H1 (cell line): ENCODE data around the gene GLRX5. TPM values are rescaled to one million over a fixed set of nuclear protein-coding genes. Genes with fewer than 3 reads are reported as not detected.

Source experiments
- BACH1 ChIP-seq: IDR thresholded peaks from 2 replicates; pipeline ENCODE4 v1.6.1; 2012; ENCODE audit warnings: low read length, improper control_type of control experiment
- CBX5 ChIP-seq: fragments of 300-800, 300-1000 bp; sonication (generic); IDR thresholded peaks from 2 replicates; pipeline ENCODE4 v1.7.1; 2016; ENCODE audit warnings: antibody characterized with exemption, low read length, low read depth
- NANOG ChIP-seq: IDR thresholded peaks from 2 replicates; pipeline ENCODE4 v1.6.1; 2011; ENCODE audit warnings: low read length, low read depth, mild to moderate bottlenecking, inconsistent platforms; ENCODE audit not compliant: insufficient read depth, poor library complexity, severe bottlenecking
- RBBP5 ChIP-seq: IDR thresholded peaks from 2 replicates; pipeline ENCODE4 v1.7.1; 2012; ENCODE audit warnings: low read depth, mild to moderate bottlenecking, inconsistent platforms, low read length, moderate library complexity, borderline replicate concordance
- SAP30 ChIP-seq: fragments of 300-600 bp; sonication (generic); IDR thresholded peaks from 2 replicates; pipeline ENCODE4 v1.7.1; 2012; ENCODE audit warnings: low read length, moderate library complexity, mild to moderate bottlenecking, inconsistent platforms; ENCODE audit not compliant: insufficient read depth, insufficient replicate concordance
- SIN3A ChIP-seq, 2 experiments: IDR thresholded peaks in 1 of 2; conservative IDR thresholded peaks in 1 of 2; 2 replicates each; pipeline ENCODE4 v1.6.1; 2011 to 2012; ENCODE audit warnings: low read length in 2 of 2, improper control_type of control experiment in 1 of 2, low read depth in 1 of 2, mild to moderate bottlenecking in 1 of 2
- SP1 ChIP-seq: IDR thresholded peaks from 2 replicates; pipeline ENCODE4 v1.6.1; 2011; ENCODE audit warnings: low read depth, low read length
- TAF7 ChIP-seq: optimal IDR thresholded peaks from 2 replicates; pipeline ENCODE3; 2011; ENCODE audit warnings: low read depth, mild to moderate bottlenecking, inconsistent platforms, low read length, moderate library complexity, borderline replicate concordance
- polyA plus RNA-seq, 7 experiments: library from polyadenylated mRNA; depleted of rRNA in 3 of 7; stranded (reverse) in 5 of 7; unstranded in 2 of 7; fragments of >200 nt in 5 of 7; fragments of 200-250 nt in 2 of 7; gene quantifications; 1 replicate in 5 of 7; 2 replicates in 1 of 7; 4 replicates in 1 of 7; pipeline versions ENCODE4 v1.2.1 to v1.2.3, GENCODE V29; 2011 to 2013; ENCODE audit warnings: missing spikeins in 2 of 7, mixed read lengths in 2 of 7
- total RNA-seq: library from RNA; stranded (reverse); fragmentation: NEBNext Ultra II Directional; extraction: Animal tissue kit (Norgen Biotek cat#: 25700); gene quantifications from 2 replicates; pipeline ENCODE4 v1.2.1, GENCODE V29; 2021
- TF ChIP-seq, protein P1 (sequence below): fragments of 300-600 bp; sonication (generic); IDR thresholded peaks from 2 replicates; pipeline ENCODE4 v1.7.1; 2012; ENCODE audit warnings: low read length, moderate library complexity, mild to moderate bottlenecking, inconsistent platforms; ENCODE audit not compliant: insufficient replicate concordance

Gene GLRX5
- total and polyA plus RNA-seq, 2 of the 8 experiments (the other 6 are each of a cell fraction or from before 2014, with no cell fraction given) = 70.1 to 88.8 TPM

DNA sequence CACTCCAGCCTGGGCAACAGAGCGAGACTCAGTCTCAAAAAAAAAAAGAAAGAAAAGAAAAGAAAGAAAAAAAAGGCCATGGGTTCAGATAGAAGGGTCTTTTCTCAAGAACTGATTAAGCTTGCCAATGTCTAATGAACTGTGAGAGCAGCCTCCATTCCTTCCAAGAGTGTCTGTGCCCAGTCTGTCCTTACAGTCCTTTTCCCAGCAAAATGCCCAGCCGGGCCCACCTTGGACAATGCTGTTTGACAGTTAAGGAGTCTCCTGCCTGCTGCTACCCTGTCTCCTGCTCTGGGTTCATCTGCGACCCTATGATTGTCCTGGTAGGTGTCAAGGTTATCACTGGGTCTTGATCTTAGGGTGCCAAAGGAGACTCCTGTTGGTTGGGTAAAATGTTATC lies 39.8 kb upstream of the GLRX5 start (continued):
- TF ChIP-seq, protein P1, sequence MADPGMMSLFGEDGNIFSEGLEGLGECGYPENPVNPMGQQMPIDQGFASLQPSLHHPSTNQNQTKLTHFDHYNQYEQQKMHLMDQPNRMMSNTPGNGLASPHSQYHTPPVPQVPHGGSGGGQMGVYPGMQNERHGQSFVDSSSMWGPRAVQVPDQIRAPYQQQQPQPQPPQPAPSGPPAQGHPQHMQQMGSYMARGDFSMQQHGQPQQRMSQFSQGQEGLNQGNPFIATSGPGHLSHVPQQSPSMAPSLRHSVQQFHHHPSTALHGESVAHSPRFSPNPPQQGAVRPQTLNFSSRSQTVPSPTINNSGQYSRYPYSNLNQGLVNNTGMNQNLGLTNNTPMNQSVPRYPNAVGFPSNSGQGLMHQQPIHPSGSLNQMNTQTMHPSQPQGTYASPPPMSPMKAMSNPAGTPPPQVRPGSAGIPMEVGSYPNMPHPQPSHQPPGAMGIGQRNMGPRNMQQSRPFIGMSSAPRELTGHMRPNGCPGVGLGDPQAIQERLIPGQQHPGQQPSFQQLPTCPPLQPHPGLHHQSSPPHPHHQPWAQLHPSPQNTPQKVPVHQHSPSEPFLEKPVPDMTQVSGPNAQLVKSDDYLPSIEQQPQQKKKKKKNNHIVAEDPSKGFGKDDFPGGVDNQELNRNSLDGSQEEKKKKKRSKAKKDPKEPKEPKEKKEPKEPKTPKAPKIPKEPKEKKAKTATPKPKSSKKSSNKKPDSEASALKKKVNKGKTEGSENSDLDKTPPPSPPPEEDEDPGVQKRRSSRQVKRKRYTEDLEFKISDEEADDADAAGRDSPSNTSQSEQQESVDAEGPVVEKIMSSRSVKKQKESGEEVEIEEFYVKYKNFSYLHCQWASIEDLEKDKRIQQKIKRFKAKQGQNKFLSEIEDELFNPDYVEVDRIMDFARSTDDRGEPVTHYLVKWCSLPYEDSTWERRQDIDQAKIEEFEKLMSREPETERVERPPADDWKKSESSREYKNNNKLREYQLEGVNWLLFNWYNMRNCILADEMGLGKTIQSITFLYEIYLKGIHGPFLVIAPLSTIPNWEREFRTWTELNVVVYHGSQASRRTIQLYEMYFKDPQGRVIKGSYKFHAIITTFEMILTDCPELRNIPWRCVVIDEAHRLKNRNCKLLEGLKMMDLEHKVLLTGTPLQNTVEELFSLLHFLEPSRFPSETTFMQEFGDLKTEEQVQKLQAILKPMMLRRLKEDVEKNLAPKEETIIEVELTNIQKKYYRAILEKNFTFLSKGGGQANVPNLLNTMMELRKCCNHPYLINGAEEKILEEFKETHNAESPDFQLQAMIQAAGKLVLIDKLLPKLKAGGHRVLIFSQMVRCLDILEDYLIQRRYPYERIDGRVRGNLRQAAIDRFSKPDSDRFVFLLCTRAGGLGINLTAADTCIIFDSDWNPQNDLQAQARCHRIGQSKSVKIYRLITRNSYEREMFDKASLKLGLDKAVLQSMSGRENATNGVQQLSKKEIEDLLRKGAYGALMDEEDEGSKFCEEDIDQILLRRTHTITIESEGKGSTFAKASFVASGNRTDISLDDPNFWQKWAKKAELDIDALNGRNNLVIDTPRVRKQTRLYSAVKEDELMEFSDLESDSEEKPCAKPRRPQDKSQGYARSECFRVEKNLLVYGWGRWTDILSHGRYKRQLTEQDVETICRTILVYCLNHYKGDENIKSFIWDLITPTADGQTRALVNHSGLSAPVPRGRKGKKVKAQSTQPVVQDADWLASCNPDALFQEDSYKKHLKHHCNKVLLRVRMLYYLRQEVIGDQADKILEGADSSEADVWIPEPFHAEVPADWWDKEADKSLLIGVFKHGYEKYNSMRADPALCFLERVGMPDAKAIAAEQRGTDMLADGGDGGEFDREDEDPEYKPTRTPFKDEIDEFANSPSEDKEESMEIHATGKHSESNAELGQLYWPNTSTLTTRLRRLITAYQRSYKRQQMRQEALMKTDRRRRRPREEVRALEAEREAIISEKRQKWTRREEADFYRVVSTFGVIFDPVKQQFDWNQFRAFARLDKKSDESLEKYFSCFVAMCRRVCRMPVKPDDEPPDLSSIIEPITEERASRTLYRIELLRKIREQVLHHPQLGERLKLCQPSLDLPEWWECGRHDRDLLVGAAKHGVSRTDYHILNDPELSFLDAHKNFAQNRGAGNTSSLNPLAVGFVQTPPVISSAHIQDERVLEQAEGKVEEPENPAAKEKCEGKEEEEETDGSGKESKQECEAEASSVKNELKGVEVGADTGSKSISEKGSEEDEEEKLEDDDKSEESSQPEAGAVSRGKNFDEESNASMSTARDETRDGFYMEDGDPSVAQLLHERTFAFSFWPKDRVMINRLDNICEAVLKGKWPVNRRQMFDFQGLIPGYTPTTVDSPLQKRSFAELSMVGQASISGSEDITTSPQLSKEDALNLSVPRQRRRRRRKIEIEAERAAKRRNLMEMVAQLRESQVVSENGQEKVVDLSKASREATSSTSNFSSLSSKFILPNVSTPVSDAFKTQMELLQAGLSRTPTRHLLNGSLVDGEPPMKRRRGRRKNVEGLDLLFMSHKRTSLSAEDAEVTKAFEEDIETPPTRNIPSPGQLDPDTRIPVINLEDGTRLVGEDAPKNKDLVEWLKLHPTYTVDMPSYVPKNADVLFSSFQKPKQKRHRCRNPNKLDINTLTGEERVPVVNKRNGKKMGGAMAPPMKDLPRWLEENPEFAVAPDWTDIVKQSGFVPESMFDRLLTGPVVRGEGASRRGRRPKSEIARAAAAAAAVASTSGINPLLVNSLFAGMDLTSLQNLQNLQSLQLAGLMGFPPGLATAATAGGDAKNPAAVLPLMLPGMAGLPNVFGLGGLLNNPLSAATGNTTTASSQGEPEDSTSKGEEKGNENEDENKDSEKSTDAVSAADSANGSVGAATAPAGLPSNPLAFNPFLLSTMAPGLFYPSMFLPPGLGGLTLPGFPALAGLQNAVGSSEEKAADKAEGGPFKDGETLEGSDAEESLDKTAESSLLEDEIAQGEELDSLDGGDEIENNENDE = no peak
- TF ChIP-seq BACH1 = no peak
- TF ChIP-seq SP1 = no peak
- no peak for TF ChIP-seq TAF7
- TF ChIP-seq RBBP5 = no peak
- TF ChIP-seq SAP30 = no peak
- TF ChIP-seq NANOG = no peak
- TF ChIP-seq SIN3A (conservative IDR thresholded peaks at IDR 0.05 in 1 of 2, IDR thresholded peaks at IDR 0.05 in 1 of 2; ENCODE audit: low read depth in 1 of 2, low read length in 2 of 2) = no peak
- TF ChIP-seq CBX5 = no peak
